HepG2 (cell line): ENCODE data around the gene AP4S1. TPM values are rescaled to one million over a fixed set of nuclear protein-coding genes. Genes with fewer than 3 reads are reported as not detected.

Source experiments
- ELF4 ChIP-seq: sonication (generic); formaldehyde crosslinking; IDR thresholded peaks from 2 replicates; pipeline ENCODE4 v1.5.0; 2020; ENCODE audit warnings: missing genetic modification reagents, mild to moderate bottlenecking, moderate library complexity, borderline replicate concordance
- HMGXB4 ChIP-seq, 2 experiments: sonication (generic) in 1 of 2; formaldehyde crosslinking in 1 of 2; IDR thresholded peaks; 2 replicates each; pipeline versions ENCODE4 v1.4.0 to v1.6.1; 2018 to 2020; ENCODE audit warnings: missing genetic modification reagents in 2 of 2, borderline replicate concordance in 1 of 2, low read depth in 1 of 2, mild to moderate bottlenecking in 1 of 2, missing biosample characterization in 1 of 2
- KAT7 ChIP-seq: IDR thresholded peaks from 2 replicates; pipeline ENCODE4 v1.6.1; 2018; ENCODE audit warnings: borderline replicate concordance, missing compliant biosample characterization
- REST ChIP-seq, 2 experiments: IDR thresholded peaks; 2 replicates each; pipeline ENCODE4 v1.6.1; 2011 to 2012; ENCODE audit warnings: low read length in 2 of 2, borderline replicate concordance in 1 of 2, low read depth in 1 of 2, mild to moderate bottlenecking in 1 of 2, moderate library complexity in 1 of 2
- SATB2 ChIP-seq: sonication (generic); formaldehyde crosslinking; IDR thresholded peaks from 2 replicates; pipeline ENCODE4 v1.5.0; 2020; ENCODE audit warnings: missing genetic modification reagents
- SNRNP70 ChIP-seq: fragments of 200-400 bp; formaldehyde crosslinking; IDR thresholded peaks from 2 replicates; pipeline ENCODE4 v1.6.1; 2017; ENCODE audit warnings: mild to moderate bottlenecking, low read depth, low read length, moderate library complexity
- SOX13 ChIP-seq, 3 experiments: fragments of 450-650 bp in 1 of 3; sonication (generic) in 1 of 3; formaldehyde crosslinking in 1 of 3; IDR thresholded peaks in 2 of 3; conservative IDR thresholded peaks in 1 of 3; 2 replicates each; pipeline versions ENCODE4 v1.5.0 to v1.6.1; 2016 to 2020; ENCODE audit warnings: antibody characterized with exemption in 1 of 3, mild to moderate bottlenecking in 1 of 3, missing compliant biosample characterization in 1 of 3, missing genetic modification reagents in 1 of 3, moderate library complexity in 1 of 3
- ZBTB43 ChIP-seq: sonication (generic); formaldehyde crosslinking; conservative IDR thresholded peaks from 2 replicates; pipeline ENCODE4 v1.4.0; 2020; ENCODE audit warnings: missing genetic modification reagents
- ZNF18 ChIP-seq: sonication (generic); formaldehyde crosslinking; IDR thresholded peaks from 2 replicates; pipeline ENCODE4 v1.8.0; 2022; ENCODE audit warnings: mild to moderate bottlenecking, missing genetic modification reagents; ENCODE audit not compliant: insufficient replicate concordance
- ZNF550 ChIP-seq: sonication (generic); formaldehyde crosslinking; IDR thresholded peaks from 2 replicates; pipeline ENCODE4 v1.4.0; 2020; ENCODE audit warnings: mild to moderate bottlenecking, missing genetic modification reagents, borderline replicate concordance
- ZNF674 ChIP-seq: sonication (generic); formaldehyde crosslinking; IDR thresholded peaks from 2 replicates; pipeline ENCODE4 v1.5.0; 2020; ENCODE audit warnings: low read depth, mild to moderate bottlenecking, missing genetic modification reagents
- ZSCAN12 ChIP-seq: sonication (generic); formaldehyde crosslinking; IDR thresholded peaks from 2 replicates; pipeline ENCODE4 v1.9.0; 2021; ENCODE audit warnings: mild to moderate bottlenecking, missing genetic modification reagents
- polyA plus RNA-seq, 8 experiments: library from polyadenylated mRNA; depleted of rRNA in 3 of 8; stranded (reverse) in 7 of 8; unstranded in 1 of 8; fragments of >200 nt; fragmentation: Illumina TruSeq in 4 of 8; extraction: Trizol in 4 of 8; gene quantifications; 2 replicates each; pipeline versions ENCODE4 v1.2.1 to v1.2.3, GENCODE V29; 2011 to 2016; ENCODE audit warnings: low read depth in 4 of 8, missing spikeins in 1 of 8, mixed read lengths in 1 of 8; ENCODE audit not compliant: insufficient read depth in 1 of 8
- total RNA-seq, 5 experiments: library from RNA; depleted of rRNA; stranded (reverse); fragments of >200 nt; fragmentation: Illumina TruSeq; extraction: Trizol; gene quantifications; 2 replicates each; pipeline ENCODE4 v1.2.3, GENCODE V29; 2016; ENCODE audit warnings: low read depth in 1 of 5
- TF ChIP-seq, protein P1 (sequence below): sonication (generic); formaldehyde crosslinking; IDR thresholded peaks from 2 replicates; pipeline ENCODE4 v1.4.0; 2020; ENCODE audit warnings: missing genetic modification reagents
- TF ChIP-seq, protein P2 (sequence below): sonication (generic); formaldehyde crosslinking; IDR thresholded peaks from 2 replicates; pipeline ENCODE4 v1.8.1; 2022; ENCODE audit warnings: low read depth, mild to moderate bottlenecking, missing genetic modification reagents

Gene AP4S1
- total and polyA plus RNA-seq, 2 of the 13 experiments (the other 11 are each of a cell fraction or from before 2014, with no cell fraction given): 3.9 to 21.1 TPM

- no peak for TF ChIP-seq ZBTB43 (CRISPR knock-in tag)
- no peak for TF ChIP-seq SNRNP70
- peak; percentile 50; the same call in 1 of the 2 replicates for TF ChIP-seq KAT7 (CRISPR knock-in tag)
- TF ChIP-seq, protein P1, sequence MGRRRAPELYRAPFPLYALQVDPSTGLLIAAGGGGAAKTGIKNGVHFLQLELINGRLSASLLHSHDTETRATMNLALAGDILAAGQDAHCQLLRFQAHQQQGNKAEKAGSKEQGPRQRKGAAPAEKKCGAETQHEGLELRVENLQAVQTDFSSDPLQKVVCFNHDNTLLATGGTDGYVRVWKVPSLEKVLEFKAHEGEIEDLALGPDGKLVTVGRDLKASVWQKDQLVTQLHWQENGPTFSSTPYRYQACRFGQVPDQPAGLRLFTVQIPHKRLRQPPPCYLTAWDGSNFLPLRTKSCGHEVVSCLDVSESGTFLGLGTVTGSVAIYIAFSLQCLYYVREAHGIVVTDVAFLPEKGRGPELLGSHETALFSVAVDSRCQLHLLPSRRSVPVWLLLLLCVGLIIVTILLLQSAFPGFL (CRISPR knock-in tag): peak; percentile 81; the same call in 1 of the 2 replicates
- peak in 1 of 2 experiments; percentile 75; a peak in 1 of 4 replicates for TF ChIP-seq HMGXB4 (CRISPR knock-in tag; IDR thresholded peaks at IDR 0.05; ENCODE audit: borderline replicate concordance in 1 of 2, low read depth in 1 of 2)
- TF ChIP-seq SATB2 (CRISPR knock-in tag): no peak; the same call in 1 of the 2 replicates
- TF ChIP-seq REST (IDR thresholded peaks at IDR 0.05; ENCODE audit: borderline replicate concordance in 1 of 2, low read depth in 1 of 2, low read length in 2 of 2): peak in 1 of 2 experiments; percentile 73; a peak in 1 of 4 replicates
- TF ChIP-seq ZNF550 (CRISPR knock-in tag): 0 out of 2 replicates have a peak, but pooled peaks have one; percentile 1
- TF ChIP-seq ELF4: 0 out of 2 replicates have a peak, but pooled peaks have one; percentile 13
- no peak for TF ChIP-seq ZNF18 (CRISPR knock-in tag)
- TF ChIP-seq, protein P2, sequence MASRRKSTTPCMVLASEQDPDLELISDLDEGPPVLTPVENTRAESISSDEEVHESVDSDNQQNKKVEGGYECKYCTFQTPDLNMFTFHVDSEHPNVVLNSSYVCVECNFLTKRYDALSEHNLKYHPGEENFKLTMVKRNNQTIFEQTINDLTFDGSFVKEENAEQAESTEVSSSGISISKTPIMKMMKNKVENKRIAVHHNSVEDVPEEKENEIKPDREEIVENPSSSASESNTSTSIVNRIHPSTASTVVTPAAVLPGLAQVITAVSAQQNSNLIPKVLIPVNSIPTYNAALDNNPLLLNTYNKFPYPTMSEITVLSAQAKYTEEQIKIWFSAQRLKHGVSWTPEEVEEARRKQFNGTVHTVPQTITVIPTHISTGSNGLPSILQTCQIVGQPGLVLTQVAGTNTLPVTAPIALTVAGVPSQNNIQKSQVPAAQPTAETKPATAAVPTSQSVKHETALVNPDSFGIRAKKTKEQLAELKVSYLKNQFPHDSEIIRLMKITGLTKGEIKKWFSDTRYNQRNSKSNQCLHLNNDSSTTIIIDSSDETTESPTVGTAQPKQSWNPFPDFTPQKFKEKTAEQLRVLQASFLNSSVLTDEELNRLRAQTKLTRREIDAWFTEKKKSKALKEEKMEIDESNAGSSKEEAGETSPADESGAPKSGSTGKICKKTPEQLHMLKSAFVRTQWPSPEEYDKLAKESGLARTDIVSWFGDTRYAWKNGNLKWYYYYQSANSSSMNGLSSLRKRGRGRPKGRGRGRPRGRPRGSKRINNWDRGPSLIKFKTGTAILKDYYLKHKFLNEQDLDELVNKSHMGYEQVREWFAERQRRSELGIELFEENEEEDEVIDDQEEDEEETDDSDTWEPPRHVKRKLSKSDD (CRISPR knock-in tag): no peak
- TF ChIP-seq ZNF674 (CRISPR knock-in tag): peak; percentile 79
- TF ChIP-seq SOX13 (IDR thresholded peaks at IDR 0.05): 0 out of 2 replicates have a peak, but pooled peaks have one; percentile 6
- TF ChIP-seq SOX13 (CRISPR knock-in tag; conservative IDR thresholded peaks at IDR 0.05 in 1 of 2, IDR thresholded peaks at IDR 0.05 in 1 of 2): no peak; a peak in 1 of 4 replicates
- peak; percentile 58; the same call in 1 of the 2 replicates for TF ChIP-seq ZSCAN12 (CRISPR knock-in tag)
Observed at GRCh38 chr14:31026077-31026449, 614 bp downstream of the AP4S1 start, which contains the start of gene STRN3 (continued).
